IMR-90 (cell line): ENCODE measurements around the gene ZNF618. TPM values are rescaled to one million over a fixed set of nuclear protein-coding genes. Genes with fewer than 3 reads are reported as not detected.
A peak's percentile ranks its signal among the peaks of the same experiment; 100 is the strongest.

Source experiments
- ATAC-seq: fragments of 200-7000 bp; cut with Tn5 transposase; 2 replicates; pipeline ENCODE4 v1.9.1; 2020; ENCODE audit warnings: low read depth, mild to moderate bottlenecking, moderate library complexity
- BruUV-seq: library from RNA; stranded (reverse); fragments of 400-500 nt; replicated peaks from 2 replicates; lab custom pipeline; 2021; lab: Mats Ljungman, UMichigan
- CTCF ChIA-PET: fragments of 300-600 bp; formaldehyde crosslinking; extraction: SDS; loops from one replicate; lab custom pipeline; 2021; ENCODE audit warnings: antibody characterized with exemption; lab: Yijun Ruan, JAX
- POLR2A ChIA-PET: fragments of 300-600 bp; sonication (Branson Sonifier 250); formaldehyde crosslinking; loops from one replicate; lab custom pipeline; 2022; ENCODE audit warnings: antibody characterized with exemption; ENCODE audit not compliant: unreplicated experiment; lab: Charles Lee
- DNase-seq: peaks from one replicate; pipeline ENCODE4 v3.0.0; 2013
- H2AFZ ChIP-seq: replicated peaks from 2 replicates; pipeline ENCODE3; 2013; ENCODE audit warnings: low read length, mild to moderate bottlenecking; ENCODE audit not compliant: poor library complexity
- H2AK5ac ChIP-seq: 2 replicates; pipeline ENCODE4 v1.6.1; 2013; ENCODE audit warnings: low read depth, low read length, inconsistent platforms
- H2AK9ac ChIP-seq: replicated peaks from 2 replicates; pipeline ENCODE3; 2013; ENCODE audit warnings: mild to moderate bottlenecking, low read depth, low read length, moderate library complexity; ENCODE audit not compliant: poor library complexity
- H2BK120ac ChIP-seq: 2 replicates; pipeline ENCODE4 v1.6.1; 2013; ENCODE audit warnings: low read depth, low read length, inconsistent platforms
- H2BK15ac ChIP-seq: 3 replicates; pipeline ENCODE4 v1.6.1; 2013; ENCODE audit warnings: low read depth, low read length, inconsistent platforms
- H2BK20ac ChIP-seq: 2 replicates; pipeline ENCODE4 v1.6.1; 2013; ENCODE audit warnings: low read depth, mild to moderate bottlenecking, inconsistent platforms, low read length, moderate library complexity
- H2BK5ac ChIP-seq: 2 replicates; pipeline ENCODE4 v1.6.1; 2013; ENCODE audit warnings: mild to moderate bottlenecking, low read depth, low read length, inconsistent platforms; ENCODE audit not compliant: poor library complexity, severe bottlenecking
- H3K14ac ChIP-seq: replicated peaks from 2 replicates; pipeline ENCODE4 v1.6.1; 2013; ENCODE audit warnings: low read depth, low read length, inconsistent platforms
- H3K18ac ChIP-seq: 2 replicates; pipeline ENCODE4 v1.6.1; 2013; ENCODE audit warnings: low read depth, low read length, control low read depth
- H3K23ac ChIP-seq: 2 replicates; pipeline ENCODE4 v1.6.1; 2013; ENCODE audit warnings: low read depth, low read length, inconsistent platforms
- H3K27ac ChIP-seq: 2 replicates; pipeline ENCODE4 v1.5.1; 2013; ENCODE audit warnings: mild to moderate bottlenecking, control low read depth, low read length; ENCODE audit not compliant: insufficient read depth
- H3K27me3 ChIP-seq: 2 replicates; pipeline ENCODE4 v1.6.1; 2013; ENCODE audit warnings: low read length; ENCODE audit not compliant: control insufficient read depth, insufficient read depth
- H3K36me3 ChIP-seq: 2 replicates; pipeline ENCODE4 v1.6.1; 2013; ENCODE audit warnings: low read length, mixed read lengths; ENCODE audit not compliant: control insufficient read depth, insufficient read depth
- H3K4ac ChIP-seq: 2 replicates; pipeline ENCODE4 v1.6.1; 2013; ENCODE audit warnings: low read depth, low read length, inconsistent platforms
- H3K4me1 ChIP-seq: 2 replicates; pipeline ENCODE4 v1.6.1; 2013; ENCODE audit warnings: low read length, mixed read lengths; ENCODE audit not compliant: control insufficient read depth, insufficient read depth
- H3K4me2 ChIP-seq: 2 replicates; pipeline ENCODE4 v1.6.1; 2013; ENCODE audit warnings: low read depth, mild to moderate bottlenecking, control low read depth, low read length, moderate library complexity
- H3K4me3 ChIP-seq: 2 replicates; pipeline ENCODE4 v1.5.1; 2013; ENCODE audit warnings: low read depth, mild to moderate bottlenecking, control low read depth, low read length, moderate library complexity; ENCODE audit not compliant: insufficient read depth
- H3K56ac ChIP-seq: 2 replicates; pipeline ENCODE4 v1.6.1; 2013; ENCODE audit warnings: low read length, inconsistent platforms; ENCODE audit not compliant: insufficient read depth; ENCODE audit errors: extremely low read depth
- H3K79me1 ChIP-seq, 2 experiments: 2 replicates each; pipeline ENCODE4 v1.6.1; 2013; ENCODE audit warnings: low read length in 2 of 2, inconsistent platforms in 1 of 2, low read depth in 1 of 2
- H3K9ac ChIP-seq: 2 replicates; pipeline ENCODE4 v1.6.1; 2013; ENCODE audit warnings: low read depth, low read length, control low read depth
- H3K9me1 ChIP-seq: 2 replicates; pipeline ENCODE4 v1.6.1; 2013; ENCODE audit warnings: low read length, inconsistent platforms; ENCODE audit not compliant: insufficient read depth
- H3K9me3 ChIP-seq: 2 replicates; pipeline ENCODE4 v1.6.1; 2013; ENCODE audit warnings: low read length; ENCODE audit not compliant: control insufficient read depth, insufficient read depth
- H4K20me1 ChIP-seq: 2 replicates; pipeline ENCODE4 v1.6.1; 2013; ENCODE audit warnings: low read length, inconsistent platforms; ENCODE audit not compliant: insufficient read depth
- H4K5ac ChIP-seq: 2 replicates; pipeline ENCODE4 v1.6.1; 2013; ENCODE audit warnings: mild to moderate bottlenecking, low read depth, low read length, control low read depth
- H4K8ac ChIP-seq, 2 experiments: 2 replicates each; pipeline ENCODE4 v1.6.1; 2013; ENCODE audit warnings: low read depth in 2 of 2, low read length in 2 of 2, control low read depth in 1 of 2, inconsistent platforms in 1 of 2
- H4K91ac ChIP-seq: 2 replicates; pipeline ENCODE4 v1.6.1; 2013; ENCODE audit warnings: low read depth, low read length, inconsistent platforms; ENCODE audit not compliant: insufficient read depth
- BHLHE40 ChIP-seq: fragments of 150-350 bp; IDR thresholded peaks from 2 replicates; pipeline ENCODE4 v1.6.1; 2016; ENCODE audit warnings: mild to moderate bottlenecking, low read depth, low read length
- MAZ ChIP-seq: IDR thresholded peaks from 2 replicates; pipeline ENCODE4 v1.6.1; 2012; ENCODE audit warnings: low read depth, mild to moderate bottlenecking, low read length, improper control_type of control experiment, moderate library complexity, borderline replicate concordance
- RCOR1 ChIP-seq: IDR thresholded peaks from 2 replicates; pipeline ENCODE4 v1.6.1; 2012; ENCODE audit warnings: mild to moderate bottlenecking, low read length, improper control_type of control experiment; ENCODE audit not compliant: insufficient replicate concordance
- dilution Hi-C: fragments of 300-500 bp; cut with HindIII; formaldehyde crosslinking; loops from one replicate; pipeline ENCODE4 v1.14.3; 2018; ENCODE audit warnings: low sequenced_read_pairs; ENCODE audit not compliant: unreplicated experiment
- in situ Hi-C: fragments of 300-500 bp; cut with MboI; formaldehyde crosslinking; loops from 3 replicates; pipeline ENCODE4 v1.14.3; 2019; ENCODE audit warnings: low sequenced_read_pairs, inconsistent platforms, mixed read lengths
- intact Hi-C: fragments of 100-400 bp; cut with micrococcal nuclease; formaldehyde crosslinking; loops from 2 replicates; pipeline ENCODE4 v1.10.0; 2022
- polyA plus RNA-seq, 3 experiments: library from polyadenylated mRNA; depleted of rRNA; stranded (reverse); fragments of >200 nt; gene quantifications; 2 replicates each; pipeline ENCODE4 v1.2.3, GENCODE V29; 2012; ENCODE audit warnings: low replicate concordance in 1 of 3
- total RNA-seq: library from RNA; depleted of rRNA; stranded (reverse); fragments of >200 nt; gene quantifications from 2 replicates; pipeline ENCODE4 v1.2.3, GENCODE V29; 2012
- TF ChIP-seq, protein P1 (sequence below): fragments of 150-350 bp; IDR thresholded peaks from 2 replicates; pipeline ENCODE4 v1.6.1; 2016; ENCODE audit warnings: low read depth, mild to moderate bottlenecking, low read length, moderate library complexity, borderline replicate concordance

The ZNF618 gene
- total and polyA plus RNA-seq, 2 of the 4 experiments (the other 2 are of a cell fraction) = 8.2 to 9.4 TPM

DNA sequence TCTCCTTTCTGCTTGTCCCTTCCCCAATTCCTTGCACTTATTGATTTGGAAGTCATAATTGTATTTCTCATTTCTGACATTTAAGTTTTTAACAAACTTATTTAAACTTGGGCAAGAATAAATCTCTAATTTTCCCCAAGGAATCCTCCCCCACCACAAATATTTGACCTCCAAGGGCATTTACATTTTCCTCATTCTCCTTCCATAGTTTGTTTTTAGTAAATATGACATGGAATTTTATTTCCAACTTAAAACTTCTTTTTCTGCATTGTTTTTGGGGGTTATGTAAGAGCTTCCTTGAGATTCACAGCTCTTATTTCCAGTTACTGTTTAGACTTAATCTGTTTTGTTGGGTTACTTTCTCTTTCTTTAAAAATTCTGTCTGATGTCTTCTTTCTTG lies 64.9 kb downstream of the ZNF618 start:
- in situ Hi-C loops (no loop called here), dilution Hi-C loops (no loop called here), intact Hi-C loops (no loop called here)
- Histone ChIP-seq H3K14ac (no peak overlapping the region), H3K36me3 (0 out of 2 replicates have a peak, but pooled peaks cover 3% of the 10 kb centered on the region), H2AFZ (no peak overlapping the region), H3K79me1 (peaks cover 41 to 62% of the 10 kb centered on the region in 2 experiments), H3K4me1 (peaks cover 3% of the 10 kb centered on the region; the same call in 1 of the 2 replicates), H3K9me3 (no peaks in the 10 kb centered on the region), H2AK9ac (no peak overlapping the region), H2BK20ac (no peak overlapping the region), H2BK15ac (no peak overlapping the region), H3K4me3 (no peak overlapping the region), H3K56ac (no peak overlapping the region), H4K8ac (no peak overlapping the region), H3K18ac (no peak overlapping the region), H3K27ac (no peak overlapping the region), H2AK5ac (no peak overlapping the region), H3K4ac (no peak overlapping the region), H2BK120ac (no peak overlapping the region), H4K5ac (no peak overlapping the region), H3K9ac (no peak overlapping the region), H2BK5ac (no peak overlapping the region), H3K9me1 (peaks cover 16% of the 10 kb centered on the region), H3K27me3 (no peaks in the 10 kb centered on the region), H4K91ac (no peak overlapping the region), H4K20me1 (peaks cover 19% of the 10 kb centered on the region; the same call in 1 of the 2 replicates), H3K4me2 (peak overlapping the region; percentile 51; the same call in 1 of the 2 replicates), H3K23ac (no peak overlapping the region)
- ChIA-PET CTCF (no interaction called here), POLR2A (no interaction called here)
- peak; percentile 21 for DNase-seq
- no TSS peak for BruUV-seq
- TF ChIP-seq, protein P1, sequence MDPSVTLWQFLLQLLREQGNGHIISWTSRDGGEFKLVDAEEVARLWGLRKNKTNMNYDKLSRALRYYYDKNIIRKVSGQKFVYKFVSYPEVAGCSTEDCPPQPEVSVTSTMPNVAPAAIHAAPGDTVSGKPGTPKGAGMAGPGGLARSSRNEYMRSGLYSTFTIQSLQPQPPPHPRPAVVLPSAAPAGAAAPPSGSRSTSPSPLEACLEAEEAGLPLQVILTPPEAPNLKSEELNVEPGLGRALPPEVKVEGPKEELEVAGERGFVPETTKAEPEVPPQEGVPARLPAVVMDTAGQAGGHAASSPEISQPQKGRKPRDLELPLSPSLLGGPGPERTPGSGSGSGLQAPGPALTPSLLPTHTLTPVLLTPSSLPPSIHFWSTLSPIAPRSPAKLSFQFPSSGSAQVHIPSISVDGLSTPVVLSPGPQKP = no peak
- TF ChIP-seq MAZ (no peak), RCOR1 (no peak), BHLHE40 (no peak)
- peak; percentile 44 for ATAC-seq
